B cell (primary cell): Measurements from ENCODE around the gene NIP7. TPM values are rescaled to one million over a fixed set of nuclear protein-coding genes. Genes with fewer than 3 reads are reported as not detected.

Experiments
- ATAC-seq: fragments of 200-7000 bp; cut with Tn5 transposase; one replicate; pipeline ENCODE4 v1.10.0; 2021; ENCODE audit warnings: low read depth, mild to moderate bottlenecking, moderate number of reproducible peaks, moderate library complexity
- CTCF ChIA-PET: fragments of 350-600 bp; sonication (Branson Sonifier 250); formaldehyde crosslinking; loops from one replicate; lab custom pipeline; 2021; ENCODE audit warnings: antibody characterized with exemption, inconsistent platforms; lab: Charles Lee
- POLR2A ChIA-PET: fragments of 350-600 bp; sonication (Branson Sonifier 250); formaldehyde crosslinking; loops from one replicate; lab custom pipeline; 2021; ENCODE audit warnings: antibody characterized with exemption; lab: Charles Lee
- DNase-seq: peaks from one replicate; pipeline ENCODE4 v3.0.0; 2013
- H2AFZ ChIP-seq: 2 replicates; pipeline ENCODE4 v1.6.1; 2012; ENCODE audit warnings: mild to moderate bottlenecking, low read depth, low read length; ENCODE audit not compliant: insufficient read depth, poor library complexity, severe bottlenecking
- H3K27ac ChIP-seq, 2 donors: 1 replicate in 1 of 2; 2 replicates in 1 of 2; pipeline ENCODE4 v1.5.1; 2012 to 2013; ENCODE audit warnings: low read length in 2 of 2, mild to moderate bottlenecking in 2 of 2, moderate library complexity in 1 of 2
- H3K27me3 ChIP-seq, 4 experiments: fragments of 200-600 bp in 1 of 4; sonication (generic) in 1 of 4; replicated peaks in 1 of 4; 1 replicate in 2 of 4; 2 replicates in 2 of 4; pipeline versions ENCODE4 v1.6.1 to v1.7.0; 2013 to 2016; ENCODE audit warnings: low read length in 3 of 4, mild to moderate bottlenecking in 2 of 4, mixed read lengths in 1 of 4, moderate library complexity in 1 of 4; ENCODE audit not compliant: insufficient read depth in 4 of 4, control insufficient read depth in 3 of 4; ENCODE audit errors: control extremely low read depth in 1 of 4
- H3K36me3 ChIP-seq, 2 experiments: replicated peaks in 1 of 2; 1 replicate in 1 of 2; 2 replicates in 1 of 2; pipeline versions ENCODE4 v1.6.1 to v1.7.1; 2013; ENCODE audit warnings: low read length in 1 of 2; ENCODE audit not compliant: insufficient read depth in 2 of 2, control insufficient read depth in 1 of 2; ENCODE audit errors: control extremely low read depth in 1 of 2, extremely low read depth in 1 of 2
- H3K4me1 ChIP-seq, 2 donors: fragments of 200-600 bp in 1 of 2; sonication (generic) in 1 of 2; 1 replicate in 1 of 2; 2 replicates in 1 of 2; pipeline versions ENCODE4 v1.5.1 to v1.6.1; 2013 to 2017; ENCODE audit warnings: low read length in 2 of 2; ENCODE audit not compliant: control insufficient read depth in 2 of 2, insufficient read depth in 2 of 2
- H3K4me2 ChIP-seq: replicated peaks from 2 replicates; pipeline ENCODE3; 2012; ENCODE audit warnings: mild to moderate bottlenecking, low read depth, low read length; ENCODE audit not compliant: poor library complexity, severe bottlenecking
- H3K4me3 ChIP-seq, 5 experiments: fragments of 200-600 bp in 1 of 5; sonication (generic) in 1 of 5; 1 replicate in 3 of 5; 2 replicates in 2 of 5; pipeline versions ENCODE4 v1.5.1 to v1.7.0; 2011 to 2016; ENCODE audit warnings: low read length in 4 of 5, mild to moderate bottlenecking in 4 of 5, low read depth in 2 of 5, control low read depth in 1 of 5, moderate library complexity in 1 of 5; ENCODE audit not compliant: insufficient read depth in 1 of 5; ENCODE audit errors: control extremely low read depth in 1 of 5, extremely low read depth in 1 of 5
- H3K79me2 ChIP-seq: fragments of 200-600 bp; sonication (generic); one replicate; pipeline ENCODE4 v1.6.0; 2016; ENCODE audit warnings: low read length; ENCODE audit not compliant: control insufficient read depth, insufficient read depth
- H3K9ac ChIP-seq: fragments of 200-600 bp; sonication (generic); 2 replicates; pipeline ENCODE4 v1.6.1; 2017; ENCODE audit warnings: mild to moderate bottlenecking, low read length, moderate library complexity
- H3K9me3 ChIP-seq, 3 donors: one replicate each; pipeline versions ENCODE4 v1.6.1 to v1.7.1; 2013; ENCODE audit warnings: low read length in 2 of 3; ENCODE audit not compliant: control insufficient read depth in 2 of 3, insufficient read depth in 1 of 3; ENCODE audit errors: control extremely low read depth in 1 of 3
- H4K20me1 ChIP-seq: 2 replicates; pipeline ENCODE4 v1.6.0; 2012; ENCODE audit warnings: mild to moderate bottlenecking, low read length; ENCODE audit not compliant: insufficient read depth, control insufficient read depth, poor library complexity, severe bottlenecking
- H3K27ac Mint-ChIP-seq: one replicate; pipeline ENCODE4 v1.8.0; 2021; ENCODE audit warnings: mixed read lengths
- H3K27me3 Mint-ChIP-seq: one replicate; pipeline ENCODE4 v1.8.0; 2021; ENCODE audit warnings: mixed read lengths
- H3K4me1 Mint-ChIP-seq: one replicate; pipeline ENCODE4 v1.8.0; 2021; ENCODE audit warnings: mixed read lengths
- H3K4me3 Mint-ChIP-seq: one replicate; pipeline ENCODE4 v1.8.0; 2021; ENCODE audit warnings: mixed read lengths
- H3K9me3 Mint-ChIP-seq: one replicate; pipeline ENCODE4 v1.8.0; 2022; ENCODE audit warnings: mixed read lengths; ENCODE audit not compliant: insufficient read depth
- CTCF ChIP-seq: fragments of 200-600 bp; IDR thresholded peaks from one replicate; pipeline ENCODE4 v1.8.0; 2022; ENCODE audit warnings: antibody characterized with exemption, mild to moderate bottlenecking
- EZH2 ChIP-seq: IDR thresholded peaks from 2 replicates; pipeline ENCODE4 v1.6.1; 2012; ENCODE audit warnings: borderline replicate concordance, low read depth, mild to moderate bottlenecking, moderate library complexity, low read length; ENCODE audit not compliant: insufficient read depth, poor library complexity, severe bottlenecking
- WGBS: methylation state at CpG from one replicate; pipeline ENCODE4 v1.1.5; 2013; ENCODE audit warnings: missing lambda C conversion rate; ENCODE audit not compliant: insufficient coverage; 5-methylcytosine and 5-hydroxymethylcytosine counted together
- intact Hi-C: fragments of 100-400 bp; cut with micrococcal nuclease; formaldehyde crosslinking; loops from one replicate; pipeline ENCODE4 v1.10.0; 2022
- polyA plus RNA-seq: library from polyadenylated mRNA; depleted of rRNA; stranded (reverse); fragments of >200 nt; gene quantifications from 2 replicates; pipeline ENCODE4 v1.2.3, GENCODE V29; 2012
- total RNA-seq, 2 donors: library from RNA; stranded (reverse); fragments of 120-200 nt in 1 of 2; gene quantifications; 1 replicate in 1 of 2; 2 replicates in 1 of 2; pipeline versions ENCODE4 v1.2.3 to v1.2.4, GENCODE V29; 2013 to 2022

Gene NIP7
- total and polyA plus RNA-seq, 2 donors (not counting 1 experiment from before 2014, with no cell fraction given) = 4.4 to 20.2 TPM

DNA sequence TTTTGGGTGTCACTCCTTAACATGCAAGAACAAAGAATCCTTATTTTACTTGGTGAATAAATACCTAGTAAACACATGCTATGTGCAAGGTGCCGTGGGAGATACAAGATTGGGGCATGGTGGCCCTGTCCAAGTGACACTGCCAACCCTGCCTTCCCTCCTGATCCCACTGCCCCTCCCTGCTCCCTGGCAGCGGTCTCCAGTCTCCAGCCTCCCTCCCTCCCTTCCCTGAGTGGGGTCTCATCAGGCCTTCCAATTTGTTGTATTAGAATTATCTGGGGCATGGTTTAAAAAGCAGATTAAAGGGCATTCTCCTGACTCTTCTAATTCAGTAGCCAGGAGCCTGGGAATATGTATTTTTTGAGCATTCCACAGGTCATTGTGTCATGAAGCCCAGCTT is 24.5 kb downstream of the NIP7 start:
- no CpG with 5 or more reads among the region's 2 CpGs for WGBS
- Mint-ChIP-seq H3K4me1 (peaks cover 1% of the 10 kb centered on the region), H3K27me3 (no peaks in the 10 kb centered on the region), H3K9me3 (no peaks in the 10 kb centered on the region), H3K27ac (peak overlapping the region; percentile 1), H3K4me3 (no peak overlapping the region)
- Histone ChIP-seq H3K36me3 (peaks cover 3 to 53% of the 10 kb centered on the region in 2 experiments), H3K79me2 (peaks cover 8% of the 10 kb centered on the region), H4K20me1 (peaks cover 16% of the 10 kb centered on the region), H3K27me3 (no peaks in the 10 kb centered on the region), H3K4me2 (no peak overlapping the region), H3K27ac (no peak overlapping the region), H3K4me1 (no peaks in the 10 kb centered on the region), H3K4me3 (no peak overlapping the region), H3K9ac (no peak overlapping the region), H2AFZ (no peak overlapping the region), H3K9me3 (no peaks in the 10 kb centered on the region)
- ChIA-PET CTCF (no interaction called here), POLR2A (interaction anchor here (0.6 kb wide), 1 partner anchor 10 kb away, joined by 4 read pairs; no protein-coding TSS in a partner anchor)
- TF ChIP-seq CTCF (no peak), EZH2 (no peak)
- intact Hi-C loops = no loop called here
- DNase-seq (no peak), ATAC-seq (no peak)

- Mint-ChIP-seq H3K9me3 (peaks cover 3% of the 10 kb centered on the region), H3K4me3 (no peak overlapping the region), H3K27me3 (no peaks in the 10 kb centered on the region), H3K4me1 (peaks cover 13% of the 10 kb centered on the region), H3K27ac (no peak overlapping the region)
- Histone ChIP-seq H3K27me3 (no peaks in the 10 kb centered on the region), H2AFZ (no peak overlapping the region), H3K4me3 (no peak overlapping the region), H3K36me3 (peaks cover 3 to 59% of the 10 kb centered on the region in 2 experiments), H3K9ac (no peak overlapping the region), H3K9me3 (no peaks in the 10 kb centered on the region), H4K20me1 (peaks cover 16% of the 10 kb centered on the region), H3K4me2 (no peak overlapping the region), H3K79me2 (peaks cover 11% of the 10 kb centered on the region), H3K27ac (no peak overlapping the region), H3K4me1 (peaks cover 3 to 14% of the 10 kb centered on the region in 2 donors)
- 86% methylated on average over 1 of the region's 2 CpGs for WGBS
- intact Hi-C loops = no loop called here
- CTCF ChIA-PET = no interaction called here
- POLR2A ChIA-PET = no interaction called here
- DNase-seq (no peak), ATAC-seq (no peak)
- TF ChIP-seq CTCF (no peak), EZH2 (no peak)
Observed at GRCh38 chr16:69365901-69366300, 26.3 kb downstream of the NIP7 start.
